ENCODE results near the gene SST.

Gene SST

GRCh38 chr3:187669675-187670504, at the start of gene SST:
SST (minus strand) TSS chr3:187670394; CDS start chr3:187670291, 103 bp downstream.
- no peak for DNase-seq (ENCODE audit: low read depth in 1 of 2, low spot score in 1 of 2)

DNA sequence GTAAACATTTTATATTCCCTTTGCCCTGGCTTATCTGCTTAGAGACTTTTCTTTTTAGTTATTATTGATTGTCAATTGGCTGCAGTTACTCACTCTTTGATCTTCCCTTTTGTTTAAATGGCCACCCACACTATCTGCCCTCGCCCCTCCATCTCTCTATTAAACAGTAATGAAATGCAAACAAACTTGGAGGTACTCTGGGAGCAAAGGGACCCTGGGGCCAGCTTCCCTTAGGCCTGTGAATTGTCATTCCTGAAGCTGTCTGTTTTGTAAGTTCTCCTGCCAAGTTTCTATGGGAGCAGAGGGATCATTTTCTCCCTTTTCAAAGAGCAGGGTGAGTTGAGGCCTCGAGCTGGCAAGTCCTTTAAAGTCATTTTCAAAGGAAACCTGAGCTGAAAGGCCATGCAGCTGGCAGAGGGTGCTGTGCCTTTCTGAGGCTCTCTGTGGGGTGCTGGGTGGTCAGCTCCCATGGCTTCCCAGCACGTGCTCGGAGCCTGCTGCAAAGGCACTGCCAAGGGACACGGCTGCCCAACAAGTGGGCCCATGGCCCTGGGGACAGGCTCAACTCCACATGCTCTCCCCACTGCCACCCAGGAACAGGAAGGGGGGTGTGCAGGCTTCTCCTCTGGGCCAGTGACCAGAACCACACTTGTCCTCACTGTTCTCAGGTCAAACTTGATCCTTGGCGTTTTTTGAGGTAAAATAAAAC, 49.6 kb upstream of the SST start:
- no peak for DNase-seq (ENCODE audit: low read depth in 1 of 2, low spot score in 1 of 2)

GRCh38 chr3:187718802-187719201, 48.6 kb upstream of the SST start:
- no peak for DNase-seq (ENCODE audit: low read depth in 1 of 2, low spot score in 1 of 2)

- no peak for DNase-seq (ENCODE audit: low read depth in 1 of 2, low spot score in 1 of 2)
Measured at GRCh38 chr3:187717572-187717971, 47.4 kb upstream of the SST start.

DNA sequence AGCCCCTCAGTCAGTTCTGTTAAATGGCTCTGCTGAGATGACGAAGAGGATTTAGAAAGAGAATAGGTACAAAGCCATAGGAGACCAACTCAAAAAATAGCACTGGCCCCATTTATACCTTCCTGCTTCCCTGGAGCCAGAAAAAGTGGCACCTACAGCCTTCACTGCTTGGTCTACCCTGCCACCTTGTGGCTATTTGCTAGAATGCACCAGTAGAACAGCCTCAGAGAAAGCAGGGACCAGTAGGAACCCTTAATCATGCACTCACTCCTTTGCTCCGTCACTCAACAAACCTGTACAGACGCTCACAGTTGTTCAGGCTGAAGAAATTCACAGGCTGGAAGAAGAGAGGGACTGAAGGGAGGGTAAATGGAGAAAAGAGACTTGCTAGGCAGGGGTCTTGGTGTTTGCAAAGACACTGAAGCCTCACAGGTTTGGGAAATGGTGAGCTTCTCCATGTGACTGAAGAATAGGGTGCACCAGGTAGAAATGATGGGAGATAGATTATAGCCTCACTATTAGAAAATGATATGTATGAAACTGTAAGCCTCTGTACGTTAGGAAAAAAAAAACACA, 44.3 kb upstream of the SST start:
- DNase-seq (ENCODE audit: low read depth in 1 of 2, low spot score in 1 of 2): peak; percentile 45 to 72

GRCh38 chr3:187713504-187713903, 43.3 kb upstream of the SST start:
- DNase-seq (ENCODE audit: low read depth in 1 of 2, low spot score in 1 of 2): no peak

- no peak for DNase-seq (ENCODE audit: low read depth in 1 of 2, low spot score in 1 of 2)
Measured at GRCh38 chr3:187709155-187709554, 39.0 kb upstream of the SST start.

DNA sequence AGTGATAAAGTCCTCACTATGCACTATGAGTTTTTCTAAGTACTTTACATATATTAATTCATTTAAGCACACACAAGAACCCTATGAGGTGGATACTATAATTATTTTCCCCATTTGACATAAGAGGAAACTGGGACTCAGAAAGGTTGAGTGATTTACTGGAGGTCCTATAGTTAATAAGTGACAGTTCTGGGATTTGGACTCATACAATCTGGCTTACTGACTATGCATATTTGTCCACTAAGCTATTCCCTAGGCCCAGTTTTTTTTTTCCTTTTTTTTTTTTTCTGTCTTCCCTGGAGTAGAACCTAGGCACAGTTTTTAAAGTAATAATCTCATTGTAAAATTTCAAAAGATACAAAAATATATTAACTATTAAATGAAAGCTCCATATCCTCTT, 38.5 kb upstream of the SST start:
- DNase-seq (ENCODE audit: low read depth in 1 of 2, low spot score in 1 of 2): no peak

DNA sequence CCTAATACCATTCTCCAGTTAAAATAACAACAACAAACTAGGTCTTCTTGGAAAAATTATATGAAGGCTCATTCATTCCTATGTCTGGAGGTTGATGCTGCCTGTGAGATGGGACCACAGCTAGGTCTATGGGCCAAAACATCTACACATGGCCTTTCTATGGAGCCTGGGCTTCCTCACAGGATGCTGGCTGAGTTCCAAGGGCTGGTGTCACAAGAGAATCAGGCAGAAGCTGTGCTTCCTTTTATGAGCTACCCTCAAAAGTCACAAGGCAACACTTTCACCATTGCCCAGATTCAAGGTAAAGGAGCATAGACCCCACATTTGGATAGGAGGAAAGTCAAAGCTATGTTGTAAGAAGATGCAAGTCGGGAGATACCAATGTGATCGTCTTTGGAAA, 36.8 kb upstream of the SST start:
- no peak for DNase-seq (ENCODE audit: low read depth in 1 of 2, low spot score in 1 of 2)

- no peak for DNase-seq (ENCODE audit: low read depth in 1 of 2, low spot score in 1 of 2)
Measured at GRCh38 chr3:187705164-187705563, 35.0 kb upstream of the SST start.

GRCh38 chr3:187702507-187703033, 32.4 kb upstream of the SST start, which contains the start of gene RTP2:
RTP2 (minus strand) TSS chr3:187702557; CDS start chr3:187702128, 429 bp downstream.
- no peak for DNase-seq (ENCODE audit: low read depth in 1 of 2, low spot score in 1 of 2)

DNA sequence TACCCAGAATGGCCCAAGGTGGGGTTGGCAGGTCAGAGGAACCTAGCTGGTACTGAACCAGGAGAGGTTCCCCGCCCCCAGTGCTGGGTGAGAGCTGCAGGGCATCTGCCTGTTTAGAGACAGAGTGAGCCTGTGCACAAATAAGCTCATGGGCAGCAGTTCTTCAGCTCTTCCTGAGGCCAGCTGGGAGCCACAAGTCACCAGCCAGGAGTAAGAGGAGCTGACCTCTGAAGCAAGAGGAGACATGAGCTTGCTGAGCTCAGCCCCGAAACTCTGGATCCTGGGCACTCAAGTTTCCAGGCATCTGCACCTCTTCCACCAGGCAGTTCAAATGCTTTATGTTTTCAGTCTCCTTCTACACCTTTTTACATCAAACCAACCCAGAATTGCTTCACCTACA, 30.1 kb upstream of the SST start:
- DNase-seq (ENCODE audit: low read depth in 1 of 2, low spot score in 1 of 2): no peak

GRCh38 chr3:187698499-187699399, 28.6 kb upstream of the SST start:
- DNase-seq (ENCODE audit: low read depth in 1 of 2, low spot score in 1 of 2): no peak

GRCh38 chr3:187696021-187696420, 25.8 kb upstream of the SST start:
- DNase-seq (ENCODE audit: low read depth in 1 of 2, low spot score in 1 of 2): no peak

- no peak for DNase-seq (ENCODE audit: low read depth in 1 of 2, low spot score in 1 of 2)
Measured at GRCh38 chr3:187695449-187695848, 25.3 kb upstream of the SST start.

DNA sequence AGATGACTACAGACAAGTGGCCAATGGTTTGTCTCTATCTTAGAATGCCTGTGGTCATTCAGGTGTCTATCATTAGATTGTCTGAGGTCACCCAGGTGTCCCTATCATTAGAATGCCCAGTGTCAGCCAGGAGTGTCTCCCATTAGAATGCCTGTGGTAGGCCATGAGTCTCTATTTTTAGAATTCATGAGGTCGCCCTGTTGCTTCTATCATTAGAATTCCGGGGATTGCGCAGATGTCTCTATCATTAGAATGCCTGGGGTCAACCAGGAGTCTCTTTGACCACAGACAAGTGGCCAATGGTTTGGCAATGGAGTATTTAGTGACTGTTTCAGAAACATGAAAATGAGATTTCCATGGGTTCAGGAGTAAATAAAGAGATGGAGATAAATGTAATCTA, 24.6 kb upstream of the SST start:
- DNase-seq (ENCODE audit: low read depth in 1 of 2, low spot score in 1 of 2): no peak

GRCh38 chr3:187693431-187693830, 23.2 kb upstream of the SST start:
- no peak for DNase-seq (ENCODE audit: low read depth in 1 of 2, low spot score in 1 of 2)

DNA sequence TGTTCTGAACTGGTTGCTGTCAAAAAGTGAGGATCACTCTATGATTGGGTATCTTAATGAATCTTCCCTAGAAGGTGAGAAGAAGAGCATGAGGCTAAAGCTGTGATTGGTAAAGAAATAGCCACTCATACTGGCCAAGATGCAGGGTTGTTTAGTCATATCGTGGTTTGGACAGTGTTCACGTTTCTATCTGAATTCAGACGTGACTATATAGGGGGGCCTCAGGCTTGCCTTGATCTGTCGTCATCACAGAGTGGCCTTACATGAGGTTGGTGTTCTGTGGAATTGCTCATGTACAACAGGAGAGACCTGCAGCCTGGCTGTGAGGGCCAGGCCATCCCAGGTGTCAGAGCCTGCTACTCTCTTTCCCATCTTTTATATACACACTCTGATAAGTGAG, 19.8 kb upstream of the SST start:
- no peak for DNase-seq (ENCODE audit: low read depth in 1 of 2, low spot score in 1 of 2)

DNA sequence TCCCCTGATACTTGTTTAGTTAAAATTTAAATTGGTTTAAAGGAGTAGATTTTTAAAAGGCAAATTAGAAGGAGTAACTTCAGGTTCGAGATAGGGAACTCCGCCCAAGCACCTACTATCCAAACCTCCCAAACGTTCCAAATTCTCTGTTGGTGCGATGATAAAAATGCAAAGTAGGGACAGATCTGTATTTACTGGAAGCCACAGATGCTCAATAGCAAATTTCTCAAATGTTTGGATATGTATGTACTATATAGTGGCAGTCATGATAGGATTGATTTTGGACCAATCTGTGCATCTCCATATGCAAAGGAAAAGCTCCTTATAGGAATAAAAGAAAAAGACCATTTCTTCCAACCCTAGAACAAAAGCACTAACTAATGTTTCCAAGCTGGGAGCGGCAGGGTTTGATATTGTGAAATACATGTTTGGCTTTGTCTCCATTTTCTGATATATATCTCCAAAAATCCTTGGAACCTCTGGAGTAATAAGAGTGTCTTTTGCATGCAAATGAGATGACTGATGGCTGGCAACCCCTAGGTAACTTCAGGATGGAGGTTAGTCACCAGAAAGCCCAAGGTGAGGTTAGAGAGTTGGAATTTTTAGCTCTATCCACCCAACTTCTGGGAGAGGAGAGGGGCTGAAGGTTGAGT, 16.6 kb upstream of the SST start:
- no peak for DNase-seq (ENCODE audit: low read depth in 1 of 2, low spot score in 1 of 2)

GRCh38 chr3:187685948-187686347, 15.8 kb upstream of the SST start:
- no peak for DNase-seq (ENCODE audit: low read depth in 1 of 2, low spot score in 1 of 2)
